Measurements from ENCODE around the gene C3orf49.
A peak's percentile ranks its signal among the peaks of the same experiment; 100 is the strongest.

The C3orf49 gene

DNA sequence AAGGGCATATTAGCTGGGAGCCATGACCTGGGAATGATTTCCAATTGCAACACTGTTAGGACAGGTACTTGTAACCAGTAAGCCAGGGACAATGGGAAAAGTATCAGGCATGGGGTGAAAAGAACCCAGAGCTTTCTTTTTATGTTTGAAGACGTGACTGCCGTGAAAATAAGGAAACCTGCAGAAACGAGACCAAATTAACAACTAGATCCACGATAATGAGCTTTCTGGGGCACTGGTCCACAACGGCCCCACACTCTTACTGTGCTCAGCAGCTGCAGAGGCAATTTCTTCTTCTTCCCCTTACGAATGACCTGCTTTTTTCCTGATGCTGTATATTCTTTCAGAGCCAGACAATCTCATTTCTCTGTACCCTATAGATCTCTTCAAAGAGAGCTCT is 11.4 kb downstream of the C3orf49 start:
- Mint-ChIP-seq H3K36me3 (peaks cover 13% of the 10 kb centered on the region), H3K4me1 (no peaks in the 10 kb centered on the region), H3K4me3 (no peak overlapping the region)

GRCh38 chr3:63832395-63832794 is 13.3 kb downstream of the C3orf49 start:
- H3K4me1 Mint-ChIP-seq = no peaks in the 10 kb centered on the region
- no peaks in the 10 kb centered on the region for H3K27me3 Mint-ChIP-seq
- H3K9me3 Mint-ChIP-seq = no peaks in the 10 kb centered on the region
- H3K36me3 Mint-ChIP-seq = peaks cover 17% of the 10 kb centered on the region
- H3K27ac Mint-ChIP-seq = no peak overlapping the region
- no peak overlapping the region for H3K4me3 Mint-ChIP-seq

More for the DNA sequence above, 11.4 kb downstream of the C3orf49 start:
- no peaks in the 10 kb centered on the region for H3K27me3 Mint-ChIP-seq
- no peak overlapping the region for H3K27ac Mint-ChIP-seq
- H3K9me3 Mint-ChIP-seq = no peaks in the 10 kb centered on the region

DNA sequence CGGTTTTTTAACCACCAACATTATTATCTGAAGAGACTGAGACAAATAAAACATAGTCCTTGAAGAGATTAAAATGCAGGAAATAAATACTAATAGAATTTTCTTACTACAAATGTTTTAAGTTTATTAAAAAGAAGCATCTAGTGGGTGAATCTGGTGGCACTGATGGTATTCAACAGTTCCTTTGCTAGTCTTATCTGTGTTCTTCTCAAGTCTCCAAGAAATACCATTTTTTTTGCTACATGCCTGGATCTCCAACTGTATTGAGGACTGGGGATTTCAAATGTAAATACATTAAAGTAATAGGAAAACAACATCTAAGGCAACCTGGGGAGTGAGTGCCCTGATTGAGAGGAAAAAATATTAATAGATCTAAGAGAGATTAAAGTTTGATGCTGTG is 22.6 kb downstream of the C3orf49 start:
- Mint-ChIP-seq H3K27me3 (no peaks in the 10 kb centered on the region), H3K4me3 (no peak overlapping the region), H3K9me3 (no peaks in the 10 kb centered on the region), H3K36me3 (no peaks in the 10 kb centered on the region), H3K27ac (no peak overlapping the region), H3K4me1 (no peaks in the 10 kb centered on the region)

GRCh38 chr3:63842127-63842526 is 23.0 kb downstream of the C3orf49 start:
- H3K27me3 Mint-ChIP-seq = no peaks in the 10 kb centered on the region
- H3K27ac Mint-ChIP-seq = no peak overlapping the region
- H3K9me3 Mint-ChIP-seq = no peaks in the 10 kb centered on the region
- no peak overlapping the region for H3K4me3 Mint-ChIP-seq
- no peaks in the 10 kb centered on the region for H3K4me1 Mint-ChIP-seq
- no peaks in the 10 kb centered on the region for H3K36me3 Mint-ChIP-seq

- Mint-ChIP-seq H3K36me3 (no peaks in the 10 kb centered on the region), H3K4me1 (peaks cover 12% of the 10 kb centered on the region), H3K27ac (no peak overlapping the region), H3K27me3 (no peaks in the 10 kb centered on the region), H3K4me3 (no peak overlapping the region), H3K9me3 (no peaks in the 10 kb centered on the region)
Measured at GRCh38 chr3:63845215-63845614, 26.1 kb downstream of the C3orf49 start.

GRCh38 chr3:63847718-63848450 is 28.8 kb downstream of the C3orf49 start:
- Mint-ChIP-seq H3K27me3 (no peaks in the 10 kb centered on the region), H3K27ac (no peak overlapping the region), H3K36me3 (peaks cover 4% of the 10 kb centered on the region), H3K9me3 (no peaks in the 10 kb centered on the region), H3K4me3 (no peak overlapping the region), H3K4me1 (peaks cover 16% of the 10 kb centered on the region)

DNA sequence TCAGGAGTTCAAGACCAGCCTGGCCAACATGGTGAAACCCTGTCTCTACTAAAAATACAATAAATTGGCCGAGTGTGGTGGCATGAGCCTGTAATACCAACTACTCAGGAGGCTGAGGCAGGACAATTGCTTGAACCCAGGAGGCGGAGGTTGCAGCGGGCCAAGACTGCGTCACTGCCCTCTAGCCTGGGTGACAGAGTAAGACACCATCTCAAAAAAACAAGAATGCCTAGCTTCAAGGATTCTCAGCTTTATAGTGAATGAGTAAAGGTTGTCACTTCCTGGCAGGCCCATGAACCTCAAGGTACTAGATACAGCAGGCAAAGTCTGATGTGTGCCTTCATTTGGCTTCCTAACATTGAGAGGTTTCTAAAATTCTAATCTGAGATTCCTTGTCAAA is 30.1 kb downstream of the C3orf49 start:
- no peaks in the 10 kb centered on the region for H3K9me3 Mint-ChIP-seq

GRCh38 chr3:63851287-63851686 is 32.2 kb downstream of the C3orf49 start:
- H3K36me3 Mint-ChIP-seq = peaks cover 4% of the 10 kb centered on the region
- H3K27me3 Mint-ChIP-seq = no peaks in the 10 kb centered on the region
- peaks cover 29% of the 10 kb centered on the region for H3K4me1 Mint-ChIP-seq
- H3K4me3 Mint-ChIP-seq = no peak overlapping the region
- no peaks in the 10 kb centered on the region for H3K9me3 Mint-ChIP-seq
- no peak overlapping the region for H3K27ac Mint-ChIP-seq

More for the DNA sequence above, 30.1 kb downstream of the C3orf49 start:
- Mint-ChIP-seq H3K27ac (no peak overlapping the region), H3K4me3 (no peak overlapping the region), H3K36me3 (peaks cover 4% of the 10 kb centered on the region), H3K27me3 (no peaks in the 10 kb centered on the region), H3K4me1 (peaks cover 16% of the 10 kb centered on the region)

DNA sequence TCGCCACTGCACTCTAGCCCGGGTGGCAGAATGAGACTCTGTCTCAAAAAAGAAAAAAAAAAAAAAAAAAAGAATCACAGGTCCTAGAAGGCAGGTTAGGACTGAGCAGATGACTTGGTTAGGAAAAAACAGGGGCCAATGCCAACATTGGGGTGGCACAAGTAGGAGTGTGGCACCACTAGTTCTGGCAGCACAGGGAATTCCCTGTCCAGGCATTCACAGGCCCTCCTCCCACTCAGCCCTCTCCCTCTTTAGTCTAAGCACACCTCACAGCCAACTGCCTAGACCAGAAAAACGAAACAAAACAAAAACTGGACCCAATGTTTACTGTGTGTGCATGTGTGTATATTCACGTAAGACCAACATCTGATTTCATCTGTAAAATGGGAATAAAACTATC is 34.0 kb downstream of the C3orf49 start:
- H3K4me1 Mint-ChIP-seq = peaks cover 40% of the 10 kb centered on the region
- H3K27ac Mint-ChIP-seq = no peak overlapping the region
- no peaks in the 10 kb centered on the region for H3K9me3 Mint-ChIP-seq
- peaks cover 6% of the 10 kb centered on the region for H3K36me3 Mint-ChIP-seq
- no peaks in the 10 kb centered on the region for H3K27me3 Mint-ChIP-seq
- no peak overlapping the region for H3K4me3 Mint-ChIP-seq

DNA sequence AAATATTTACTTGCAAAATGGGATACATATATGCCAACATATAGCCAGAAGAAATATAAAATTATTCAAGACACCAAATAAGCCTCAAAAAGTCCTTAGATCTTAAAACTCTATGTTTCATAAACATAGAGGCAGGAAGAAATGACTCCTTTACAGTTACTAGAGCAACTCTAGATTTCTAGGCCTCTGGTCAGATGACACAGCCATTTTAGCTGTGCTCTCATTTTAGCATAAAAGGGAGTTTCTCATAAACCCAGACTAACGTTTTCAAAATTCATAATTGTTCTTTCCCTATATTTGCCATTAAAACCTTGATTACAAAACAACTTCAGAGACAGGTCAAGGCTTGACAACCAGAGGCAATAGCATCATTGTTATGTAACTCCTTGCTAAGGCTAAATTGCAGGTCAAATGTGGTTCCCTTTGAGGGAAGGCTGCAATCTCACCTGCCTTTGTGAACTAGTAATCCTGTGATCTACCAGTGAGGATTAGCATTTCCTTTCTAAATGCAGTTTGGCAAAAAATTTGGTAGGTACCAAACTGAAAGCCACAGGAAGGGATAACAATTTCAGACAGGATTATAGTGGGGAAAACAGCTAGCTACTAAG is 36.3 kb downstream of the C3orf49 start:
- Mint-ChIP-seq H3K27me3 (no peaks in the 10 kb centered on the region), H3K9me3 (no peaks in the 10 kb centered on the region), H3K4me3 (no peak overlapping the region), H3K27ac (peak overlapping the region; percentile 72), H3K4me1 (peaks cover 47% of the 10 kb centered on the region), H3K36me3 (peaks cover 6% of the 10 kb centered on the region)

GRCh38 chr3:63857311-63857710 is 38.2 kb downstream of the C3orf49 start:
- Mint-ChIP-seq H3K27ac (no peak overlapping the region), H3K4me3 (no peak overlapping the region), H3K36me3 (peaks cover 5% of the 10 kb centered on the region), H3K9me3 (no peaks in the 10 kb centered on the region), H3K4me1 (peaks cover 61% of the 10 kb centered on the region), H3K27me3 (no peaks in the 10 kb centered on the region)

GRCh38 chr3:63860776-63861175 is 41.7 kb downstream of the C3orf49 start:
- H3K27ac Mint-ChIP-seq = no peak overlapping the region
- H3K4me3 Mint-ChIP-seq = no peak overlapping the region
- peaks cover 1% of the 10 kb centered on the region for H3K36me3 Mint-ChIP-seq
- H3K9me3 Mint-ChIP-seq = no peaks in the 10 kb centered on the region
- peaks cover 71% of the 10 kb centered on the region for H3K4me1 Mint-ChIP-seq
- no peaks in the 10 kb centered on the region for H3K27me3 Mint-ChIP-seq

DNA sequence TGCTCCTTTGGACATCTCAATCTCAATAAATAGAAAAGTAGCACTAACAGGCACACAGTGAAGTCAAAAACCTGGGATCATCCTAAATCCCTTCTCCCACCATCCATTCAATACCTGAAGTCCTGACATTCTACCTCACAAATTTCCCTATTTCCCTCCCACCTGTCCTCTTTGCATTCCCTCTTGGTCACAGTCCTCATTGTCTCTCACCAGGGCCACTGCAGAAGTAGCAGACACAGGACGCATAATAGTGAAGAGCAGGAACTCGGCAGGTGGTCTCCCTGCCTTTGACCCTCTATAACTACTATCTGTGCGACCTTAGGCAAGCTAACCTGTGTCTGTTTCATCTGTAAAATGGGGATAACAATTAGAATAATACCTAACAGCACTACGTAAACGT is 42.2 kb downstream of the C3orf49 start:
- H3K4me1 Mint-ChIP-seq = peaks cover 66% of the 10 kb centered on the region
- H3K27ac Mint-ChIP-seq = peak overlapping the region; percentile 63
- H3K4me3 Mint-ChIP-seq = no peak overlapping the region
- peaks cover 1% of the 10 kb centered on the region for H3K36me3 Mint-ChIP-seq
- H3K9me3 Mint-ChIP-seq = no peaks in the 10 kb centered on the region
- H3K27me3 Mint-ChIP-seq = no peaks in the 10 kb centered on the region

DNA sequence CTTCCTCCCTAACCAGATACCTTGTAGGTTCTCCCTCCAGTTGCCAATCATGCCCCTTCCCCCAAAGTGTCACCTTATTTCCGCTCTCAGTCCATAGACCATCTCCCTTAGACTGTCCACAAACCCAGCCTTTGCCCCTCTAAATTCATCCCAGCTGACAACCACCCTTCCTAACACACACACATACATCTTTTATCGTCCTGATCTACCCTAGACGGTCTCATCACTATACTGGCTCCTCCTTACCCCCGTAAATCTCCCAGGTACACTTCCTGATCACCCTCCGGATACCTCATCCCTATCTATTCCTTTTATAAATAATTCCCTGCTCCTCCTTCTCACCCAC is 43.7 kb downstream of the C3orf49 start:
- H3K27me3 Mint-ChIP-seq = no peaks in the 10 kb centered on the region
- peaks cover 5% of the 10 kb centered on the region for H3K36me3 Mint-ChIP-seq
- H3K9me3 Mint-ChIP-seq = no peaks in the 10 kb centered on the region
- H3K4me3 Mint-ChIP-seq = peak overlapping the region; percentile 82
- peak overlapping the region; percentile 68 for H3K27ac Mint-ChIP-seq
- peaks cover 62% of the 10 kb centered on the region for H3K4me1 Mint-ChIP-seq

- peaks cover 5% of the 10 kb centered on the region for H3K36me3 Mint-ChIP-seq
- H3K4me1 Mint-ChIP-seq = peaks cover 62% of the 10 kb centered on the region
Measured at GRCh38 chr3:63863150-63864007, 44.3 kb downstream of the C3orf49 start, which contains the start of the genes ATXN7 and THOC7. Gene ATXN7, plus strand, starts transcription at chr3:63863867. Its CDS starts 48,732 bp downstream, at chr3:63912599. Gene THOC7, minus strand, starts transcription at chr3:63863805. Its CDS starts 15 bp downstream, at chr3:63863790.

More at GRCh38 chr3:63863150-63864007, 44.3 kb downstream of the C3orf49 start, which contains the start of the genes ATXN7 and THOC7:
- Mint-ChIP-seq H3K4me3 (peak within 1 kb of the TSS; percentile 90), H3K27me3 (no peaks in the 10 kb centered on the region), H3K27ac (peak within 1 kb of the TSS; percentile 90), H3K9me3 (no peaks in the 10 kb centered on the region)

All from activated naive CD4-positive, alpha-beta T cell treated with anti-CD3 and anti-CD28 coated beads, Interleukin-2, amount 50 U/mL, for 24 hours (primary cell).